CD14-positive monocyte (primary cell): ENCODE results near the gene GREB1L. TPM values are rescaled to one million over a fixed set of nuclear protein-coding genes. Genes with fewer than 3 reads are reported as not detected.

Experiments
- DNase-seq, 3 donors: peaks; one replicate each; pipeline ENCODE4 v3.0.0-alpha.2; 2011 to 2022
- H2AFZ ChIP-seq: 2 replicates; pipeline ENCODE4 v1.6.0; 2012; ENCODE audit warnings: mild to moderate bottlenecking, low read depth, low read length, inconsistent platforms; ENCODE audit not compliant: insufficient read depth, poor library complexity, severe bottlenecking
- H3K27ac ChIP-seq, 2 donors: 1 replicate in 1 of 2; 2 replicates in 1 of 2; pipeline ENCODE4 v1.5.1; 2012 to 2013; ENCODE audit warnings: low read length in 2 of 2, control low read depth in 1 of 2, inconsistent platforms in 1 of 2, low read depth in 1 of 2, mild to moderate bottlenecking in 1 of 2
- H3K27me3 ChIP-seq, 2 donors: one replicate each; pipeline versions ENCODE4 v1.6.0 to v1.6.1; 2011 to 2013; ENCODE audit warnings: low read length in 2 of 2; ENCODE audit not compliant: control insufficient read depth in 2 of 2, insufficient read depth in 2 of 2
- H3K36me3 ChIP-seq, 2 donors: replicated peaks in 1 of 2; 1 replicate in 1 of 2; 2 replicates in 1 of 2; pipeline versions ENCODE4 v1.5.1 to v1.6.1; 2012 to 2013; ENCODE audit warnings: low read length in 2 of 2, control low read depth in 1 of 2, inconsistent platforms in 1 of 2, mild to moderate bottlenecking in 1 of 2; ENCODE audit not compliant: insufficient read depth in 2 of 2, control insufficient read depth in 1 of 2
- H3K4me1 ChIP-seq, 2 donors: 1 replicate in 1 of 2; 2 replicates in 1 of 2; pipeline versions ENCODE4 v1.5.1 to v1.6.1; 2012 to 2013; ENCODE audit warnings: low read length in 2 of 2, control low read depth in 1 of 2, inconsistent platforms in 1 of 2, mild to moderate bottlenecking in 1 of 2, moderate library complexity in 1 of 2; ENCODE audit not compliant: insufficient read depth in 2 of 2, control insufficient read depth in 1 of 2
- H3K4me2 ChIP-seq: replicated peaks from 2 replicates; pipeline ENCODE3; 2012; ENCODE audit warnings: low read length, moderate library complexity, mild to moderate bottlenecking; ENCODE audit not compliant: poor library complexity, severe bottlenecking; ENCODE audit errors: extremely low read depth
- H3K4me3 ChIP-seq, 3 experiments: fragments of 200-600 bp in 1 of 3; sonication (generic) in 1 of 3; replicated peaks in 1 of 3; 1 replicate in 2 of 3; 2 replicates in 1 of 3; pipeline ENCODE4 v1.5.1; 2011 to 2013; ENCODE audit warnings: low read length in 3 of 3, mild to moderate bottlenecking in 3 of 3, control low read depth in 2 of 3, low read depth in 2 of 3, inconsistent platforms in 1 of 3, moderate library complexity in 1 of 3
- H3K79me2 ChIP-seq: 2 replicates; pipeline ENCODE4 v1.6.0; 2012; ENCODE audit warnings: mild to moderate bottlenecking, control low read depth, inconsistent platforms, low read length, moderate library complexity; ENCODE audit not compliant: insufficient read depth
- H3K9ac ChIP-seq: 2 replicates; pipeline ENCODE4 v1.6.0; 2017; ENCODE audit warnings: low read length, mild to moderate bottlenecking; ENCODE audit not compliant: insufficient read depth, poor library complexity, severe bottlenecking
- H3K9me3 ChIP-seq, 2 donors: replicated peaks in 1 of 2; 1 replicate in 1 of 2; 2 replicates in 1 of 2; pipeline versions ENCODE4 v1.5.1 to v1.6.1; 2012 to 2013; ENCODE audit warnings: low read length in 2 of 2, control low read depth in 1 of 2; ENCODE audit not compliant: control insufficient read depth in 1 of 2, insufficient read depth in 1 of 2
- H4K20me1 ChIP-seq: 2 replicates; pipeline ENCODE4 v1.6.0; 2012; ENCODE audit warnings: mild to moderate bottlenecking, low read length, control low read depth, moderate library complexity; ENCODE audit not compliant: insufficient read depth
- H3K27ac Mint-ChIP-seq, 7 donors: one replicate each; pipeline ENCODE4 v1.8.0; 2020; ENCODE audit warnings: mild to moderate bottlenecking in 7 of 7, mixed read lengths in 7 of 7, moderate library complexity in 6 of 7, inconsistent platforms in 2 of 7
- H3K27me3 Mint-ChIP-seq, 3 donors: one replicate each; pipeline ENCODE4 v1.8.0; 2021 to 2022; ENCODE audit warnings: low read depth in 3 of 3, mild to moderate bottlenecking in 3 of 3, mixed read lengths in 3 of 3, moderate library complexity in 3 of 3, inconsistent platforms in 1 of 3
- H3K36me3 Mint-ChIP-seq, 2 donors: one replicate each; pipeline ENCODE4 v1.8.0; 2020; ENCODE audit warnings: mixed read lengths in 2 of 2, inconsistent platforms in 1 of 2, mild to moderate bottlenecking in 1 of 2
- H3K4me1 Mint-ChIP-seq: one replicate; pipeline ENCODE4 v1.8.0; 2020; ENCODE audit warnings: mild to moderate bottlenecking, mixed read lengths
- H3K4me3 Mint-ChIP-seq, 2 donors: one replicate each; pipeline ENCODE4 v1.8.0; 2020; ENCODE audit warnings: mild to moderate bottlenecking in 2 of 2, mixed read lengths in 2 of 2, moderate library complexity in 1 of 2
- H3K9me3 Mint-ChIP-seq, 7 donors: one replicate each; pipeline ENCODE4 v1.8.0; 2020 to 2022; ENCODE audit warnings: mixed read lengths in 7 of 7, mild to moderate bottlenecking in 6 of 7, moderate library complexity in 6 of 7, inconsistent platforms in 2 of 7
- CTCF ChIP-seq: fragments of 200-600 bp; IDR thresholded peaks from one replicate; pipeline ENCODE4 v1.8.0; 2022; ENCODE audit warnings: antibody characterized with exemption, mild to moderate bottlenecking
- WGBS: methylation state at CpG from one replicate; pipeline ENCODE4 v1.1.5; 2013; ENCODE audit warnings: missing lambda C conversion rate; ENCODE audit not compliant: insufficient coverage; 5-methylcytosine and 5-hydroxymethylcytosine counted together
- intact Hi-C, 2 donors: fragments of 100-400 bp; cut with micrococcal nuclease; formaldehyde crosslinking; loops; one replicate each; pipeline versions ENCODE4 v1.15.0 to v1.15.1; 2023
- polyA plus RNA-seq, 3 donors: library from polyadenylated mRNA; depleted of rRNA in 1 of 3; unstranded in 2 of 3; stranded (reverse) in 1 of 3; fragments of 300-500 nt in 2 of 3; fragments of >200 nt in 1 of 3; fragmentation: Illumina TruSeq in 2 of 3; gene quantifications; 1 replicate in 2 of 3; 2 replicates in 1 of 3; pipeline ENCODE4 v1.2.3, GENCODE V29; 2012 to 2021

The GREB1L gene
- polyA plus RNA-seq, 3 donors = 0.02 to 0.03 TPM; not detected in 1

GRCh38 chr18:21264651-21265050 lies 22.6 kb downstream of the GREB1L start:
- no peaks in the 10 kb centered on the region for H4K20me1 ChIP-seq
- DNase-seq = no peak
- H2AFZ ChIP-seq = no peak overlapping the region
- intact Hi-C loops = no loop called here
- Mint-ChIP-seq H3K27me3 (peaks cover 0 to 6% (median 4%) of the 10 kb centered on the region in 3 donors), H3K4me3 (no peak overlapping the region), H3K27ac (no peak overlapping the region), H3K4me1 (no peaks in the 10 kb centered on the region), H3K36me3 (no peaks in the 10 kb centered on the region), H3K9me3 (no peaks in the 10 kb centered on the region)
- no peak for TF ChIP-seq CTCF
- no CpG with 5 or more reads among the region's 2 CpGs for WGBS
- H3K9me3 ChIP-seq = no peaks in the 10 kb centered on the region
- no peaks in the 10 kb centered on the region for H3K36me3 ChIP-seq
- no peak overlapping the region for H3K27ac ChIP-seq
- H3K4me3 ChIP-seq = no peak overlapping the region
- peaks cover 2 to 3% of the 10 kb centered on the region in 2 donors for H3K27me3 ChIP-seq
- no peaks in the 10 kb centered on the region for H3K4me1 ChIP-seq
- H3K9ac ChIP-seq = no peak overlapping the region
- no peaks in the 10 kb centered on the region for H3K79me2 ChIP-seq
- H3K4me2 ChIP-seq = no peak overlapping the region

- H3K27me3 Mint-ChIP-seq = peaks cover 0 to 6% (median 4%) of the 10 kb centered on the region in 3 donors
- Histone ChIP-seq H3K9ac (no peak overlapping the region), H3K79me2 (no peaks in the 10 kb centered on the region), H3K4me1 (no peaks in the 10 kb centered on the region), H3K27me3 (peaks cover 2 to 3% of the 10 kb centered on the region in 2 donors), H3K4me3 (no peak overlapping the region), H3K27ac (no peak overlapping the region), H3K36me3 (no peaks in the 10 kb centered on the region), H4K20me1 (no peaks in the 10 kb centered on the region), H3K4me2 (no peak overlapping the region), H3K9me3 (no peaks in the 10 kb centered on the region), H2AFZ (no peak overlapping the region)
- 100% methylated on average over 1 of the region's 3 CpGs for WGBS
- intact Hi-C loops = no loop called here
- no peak for DNase-seq
- H3K27ac Mint-ChIP-seq = no peak overlapping the region
- no peak overlapping the region for H3K4me3 Mint-ChIP-seq
- H3K36me3 Mint-ChIP-seq = no peaks in the 10 kb centered on the region
- no peaks in the 10 kb centered on the region for H3K4me1 Mint-ChIP-seq
- no peak for TF ChIP-seq CTCF
- no peaks in the 10 kb centered on the region for H3K9me3 Mint-ChIP-seq
These were observed 24.1 kb downstream of the GREB1L start for GRCh38 chr18:21265971-21266673.
